Measurements from ENCODE around the gene CELA3B.
"Not testable (repeated sequence)": the region's sequence is repeated elsewhere in the genome, so short reads cannot be mapped to it uniquely, and the experiment has no call there.

Gene CELA3B

GRCh38 chr1:21956720-21957552, 19.9 kb upstream of the CELA3B start:
- H3K4me3 ChIP-seq (ENCODE audit: low read depth, low read length) = no peak overlapping the region
- DNase-seq (ENCODE audit: low read depth) = no peak
- no peak for TF ChIP-seq CTCF (IDR thresholded peaks at IDR 0.05; ENCODE audit: insufficient read depth, low read depth, low read length, missing control alignments)

- no peak for TF ChIP-seq CTCF (IDR thresholded peaks at IDR 0.05; ENCODE audit: insufficient read depth, low read depth, low read length, missing control alignments)
- no peak for DNase-seq (ENCODE audit: low read depth)
- H3K4me3 ChIP-seq (ENCODE audit: low read depth, low read length) = no peak overlapping the region
Measured at GRCh38 chr1:21961337-21961736, 15.5 kb upstream of the CELA3B start.

GRCh38 chr1:21961799-21962198, 15.0 kb upstream of the CELA3B start:
- DNase-seq (ENCODE audit: low read depth) = no peak
- TF ChIP-seq CTCF (IDR thresholded peaks at IDR 0.05; ENCODE audit: insufficient read depth, low read depth, low read length, missing control alignments) = no peak
- no peak overlapping the region for H3K4me3 ChIP-seq (ENCODE audit: low read depth, low read length)

GRCh38 chr1:21963477-21964217, 13.2 kb upstream of the CELA3B start:
- DNase-seq (ENCODE audit: low read depth) = peak; percentile 80
- H3K4me3 ChIP-seq (ENCODE audit: low read depth, low read length) = no peak overlapping the region
- peak; percentile 94 for TF ChIP-seq CTCF (IDR thresholded peaks at IDR 0.05; ENCODE audit: insufficient read depth, low read depth, low read length, missing control alignments)

- DNase-seq (ENCODE audit: low read depth) = no peak
- no peak overlapping the region for H3K4me3 ChIP-seq (ENCODE audit: low read depth, low read length)
- no peak for TF ChIP-seq CTCF (IDR thresholded peaks at IDR 0.05; ENCODE audit: insufficient read depth, low read depth, low read length, missing control alignments)
Measured at GRCh38 chr1:21966247-21967000, 10.4 kb upstream of the CELA3B start.

GRCh38 chr1:21967216-21967615, 9.6 kb upstream of the CELA3B start:
- not testable (repeated sequence) for H3K4me3 ChIP-seq (ENCODE audit: low read depth, low read length); DNase-seq (ENCODE audit: low read depth)

- not testable (repeated sequence) for DNase-seq (ENCODE audit: low read depth); H3K4me3 ChIP-seq (ENCODE audit: low read depth, low read length)
Measured at GRCh38 chr1:21969066-21969465, 7.8 kb upstream of the CELA3B start.

GRCh38 chr1:21970523-21970922, 6.3 kb upstream of the CELA3B start:
- DNase-seq (ENCODE audit: low read depth); H3K4me3 ChIP-seq (ENCODE audit: low read depth, low read length): not testable (repeated sequence)

- DNase-seq (ENCODE audit: low read depth); H3K4me3 ChIP-seq (ENCODE audit: low read depth, low read length): not testable (repeated sequence)
Measured at GRCh38 chr1:21972973-21973441, 3.8 kb upstream of the CELA3B start.

- DNase-seq (ENCODE audit: low read depth); H3K4me3 ChIP-seq (ENCODE audit: low read depth, low read length): not testable (repeated sequence)
Measured at GRCh38 chr1:21973948-21974347, 2.9 kb upstream of the CELA3B start.

- H3K4me3 ChIP-seq (ENCODE audit: low read depth, low read length); DNase-seq (ENCODE audit: low read depth): not testable (repeated sequence)
Measured at GRCh38 chr1:21974699-21975098, 2.1 kb upstream of the CELA3B start.

GRCh38 chr1:21975296-21975695, 1.5 kb upstream of the CELA3B start:
- not testable (repeated sequence) for DNase-seq (ENCODE audit: low read depth); H3K4me3 ChIP-seq (ENCODE audit: low read depth, low read length)

All from GM12865 (cell line).